Neuronal stem cell (in vitro differentiated cells): ENCODE data around the gene WFDC11.

ENCODE experiments used
- DNase-seq: peaks from one replicate; pipeline ENCODE4 v3.0.0-alpha.2; 2013; ENCODE audit warnings: low spot score
- H2AFZ ChIP-seq: one replicate; pipeline ENCODE4 v1.6.1; 2013; ENCODE audit warnings: mild to moderate bottlenecking, low read length, inconsistent platforms
- H2AK5ac ChIP-seq: 2 replicates; pipeline ENCODE4 v1.6.1; 2013; ENCODE audit warnings: low read depth, mild to moderate bottlenecking, inconsistent platforms, low read length, moderate library complexity, mixed read lengths
- H2BK120ac ChIP-seq: 2 replicates; pipeline ENCODE4 v1.6.1; 2013; ENCODE audit warnings: low read depth, mild to moderate bottlenecking, inconsistent platforms, low read length, moderate library complexity, mixed read lengths
- H2BK12ac ChIP-seq: one replicate; pipeline ENCODE4 v1.6.1; 2013; ENCODE audit warnings: low read length, inconsistent platforms
- H2BK15ac ChIP-seq: 2 replicates; pipeline ENCODE4 v1.6.1; 2013; ENCODE audit warnings: mild to moderate bottlenecking, low read length, inconsistent platforms, mixed read lengths
- H2BK5ac ChIP-seq: one replicate; pipeline ENCODE4 v1.6.1; 2013; ENCODE audit warnings: inconsistent platforms, mild to moderate bottlenecking, low read length, moderate library complexity
- H3K14ac ChIP-seq: one replicate; pipeline ENCODE4 v1.6.1; 2013; ENCODE audit warnings: low read length, inconsistent platforms
- H3K18ac ChIP-seq: 2 replicates; pipeline ENCODE4 v1.6.1; 2013; ENCODE audit warnings: low read length, inconsistent platforms
- H3K23ac ChIP-seq: 2 replicates; pipeline ENCODE4 v1.6.1; 2013; ENCODE audit warnings: low read depth, mild to moderate bottlenecking, mixed read lengths, low read length, inconsistent platforms; ENCODE audit not compliant: poor library complexity
- H3K27ac ChIP-seq: replicated peaks from 3 replicates; pipeline ENCODE4 v1.5.1; 2013; ENCODE audit warnings: low read length, inconsistent platforms
- H3K27me3 ChIP-seq, 3 experiments: 2 replicates each; pipeline ENCODE4 v1.6.1; 2013; ENCODE audit warnings: low read length in 3 of 3, mild to moderate bottlenecking in 2 of 3, inconsistent platforms in 1 of 3, low read depth in 1 of 3, mixed read lengths in 1 of 3, moderate library complexity in 1 of 3; ENCODE audit not compliant: control insufficient read depth in 3 of 3, insufficient read depth in 3 of 3
- H3K36me3 ChIP-seq, 2 donors: replicated peaks in 1 of 2; 2 replicates each; pipeline ENCODE4 v1.6.1; 2013; ENCODE audit warnings: low read length in 2 of 2; ENCODE audit not compliant: control insufficient read depth in 2 of 2, insufficient read depth in 2 of 2
- H3K4ac ChIP-seq: 2 replicates; pipeline ENCODE4 v1.6.1; 2013; ENCODE audit warnings: inconsistent platforms, mild to moderate bottlenecking, low read length, moderate library complexity
- H3K4me1 ChIP-seq, 2 donors: 1 replicate in 1 of 2; 2 replicates in 1 of 2; pipeline ENCODE4 v1.6.1; 2013; ENCODE audit warnings: low read length in 2 of 2, low read depth in 1 of 2; ENCODE audit not compliant: control insufficient read depth in 2 of 2, insufficient read depth in 1 of 2
- H3K4me2 ChIP-seq: one replicate; pipeline ENCODE4 v1.6.1; 2013; ENCODE audit warnings: mild to moderate bottlenecking, low read length, inconsistent platforms; ENCODE audit not compliant: insufficient read depth, poor library complexity, severe bottlenecking
- H3K4me3 ChIP-seq, 2 donors: 2 replicates each; pipeline ENCODE4 v1.5.1; 2013; ENCODE audit warnings: low read length in 2 of 2, mild to moderate bottlenecking in 2 of 2, inconsistent platforms in 1 of 2, moderate library complexity in 1 of 2
- H3K79me1 ChIP-seq: one replicate; pipeline ENCODE4 v1.6.1; 2013; ENCODE audit warnings: low read depth, mild to moderate bottlenecking, inconsistent platforms, low read length, moderate library complexity
- H3K9ac ChIP-seq: one replicate; pipeline ENCODE4 v1.6.1; 2013; ENCODE audit warnings: mild to moderate bottlenecking, low read depth, low read length, inconsistent platforms; ENCODE audit not compliant: poor library complexity
- H3K9me3 ChIP-seq, 2 donors: replicated peaks in 1 of 2; 2 replicates each; pipeline versions ENCODE3 to v1.6.1; 2013; ENCODE audit warnings: low read length in 2 of 2, mild to moderate bottlenecking in 2 of 2, inconsistent platforms in 1 of 2, low read depth in 1 of 2, mixed read lengths in 1 of 2, moderate library complexity in 1 of 2; ENCODE audit not compliant: control insufficient read depth in 2 of 2, insufficient read depth in 1 of 2
- H4K8ac ChIP-seq: one replicate; pipeline ENCODE4 v1.6.1; 2013; ENCODE audit warnings: low read depth, mild to moderate bottlenecking, inconsistent platforms, low read length, moderate library complexity
- H4K91ac ChIP-seq: one replicate; pipeline ENCODE4 v1.6.1; 2013; ENCODE audit warnings: low read length, low read depth, mild to moderate bottlenecking, inconsistent platforms; ENCODE audit not compliant: poor library complexity
- WGBS, 2 donors: extraction: QIAGEN DNeasy Blood & Tissue Kit; methylation state at CpG; one replicate each; pipeline ENCODE4 v1.1.7; 2013; ENCODE audit warnings: missing lambda C conversion rate in 2 of 2, mixed read lengths in 1 of 2; ENCODE audit not compliant: insufficient read length in 2 of 2, insufficient replicate concordance in 1 of 2; ENCODE audit errors: extremely low coverage in 2 of 2; 5-methylcytosine and 5-hydroxymethylcytosine counted together

WFDC11 gene

DNA sequence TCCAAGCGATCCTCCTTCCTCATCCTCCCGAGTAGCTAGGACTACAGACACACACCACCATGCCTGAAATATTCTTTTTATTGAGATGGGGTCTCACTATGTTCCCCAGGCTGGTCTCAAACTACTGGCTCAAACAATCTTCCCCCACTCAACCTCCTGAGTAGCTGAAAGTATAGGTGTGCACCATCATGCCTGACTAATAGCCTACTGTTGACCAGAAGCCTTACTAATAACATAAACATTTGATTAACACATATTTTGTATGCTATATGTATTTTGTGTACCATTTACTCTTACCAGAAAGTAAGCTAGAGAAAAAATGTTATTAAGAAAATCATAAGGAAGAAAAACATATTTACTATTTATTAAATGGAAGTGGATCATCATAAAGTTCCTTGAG is 52.4 kb downstream of the WFDC11 start:
- Histone ChIP-seq H2BK15ac (no peak overlapping the region), H2AFZ (no peak overlapping the region), H3K36me3 (no peaks in the 10 kb centered on the region), H3K27me3 (no peaks in the 10 kb centered on the region), H3K27ac (no peak overlapping the region), H3K23ac (no peak overlapping the region), H4K91ac (no peak overlapping the region), H3K4ac (no peak overlapping the region), H3K4me3 (no peak overlapping the region), H2BK120ac (no peak overlapping the region), H3K4me1 (no peaks in the 10 kb centered on the region), H2BK5ac (no peak overlapping the region), H3K79me1 (no peaks in the 10 kb centered on the region), H2BK12ac (no peak overlapping the region), H4K8ac (no peak overlapping the region), H2AK5ac (no peak overlapping the region), H3K9ac (no peak overlapping the region), H3K9me3 (peaks cover 0 to 2% of the 10 kb centered on the region in 2 donors), H3K18ac (no peak overlapping the region), H3K4me2 (no peak overlapping the region), H3K14ac (no peak overlapping the region)
- DNase-seq = no peak
- no CpG with 5 or more reads among the region's 2 CpGs for WGBS, 2 donors

DNA sequence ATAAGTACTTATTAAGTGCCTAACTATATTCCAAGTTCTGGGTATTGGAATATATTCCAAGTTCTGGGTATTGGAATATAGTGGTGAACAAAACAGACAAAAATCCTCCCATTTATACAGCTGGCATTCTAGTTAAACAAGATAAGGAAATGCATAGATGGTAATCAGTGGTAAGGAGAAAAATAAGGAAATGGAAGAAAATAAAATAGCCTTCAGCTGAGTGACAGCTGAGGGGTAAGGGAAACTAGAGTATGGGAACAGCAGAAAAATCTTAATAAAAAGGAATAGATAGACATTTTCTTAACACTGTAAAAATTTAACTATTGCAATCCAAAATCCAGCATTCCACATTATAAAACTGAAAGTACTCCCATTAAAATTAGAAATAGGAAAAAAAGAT is 57.7 kb downstream of the WFDC11 start:
- Histone ChIP-seq H3K4me2 (no peak overlapping the region), H3K18ac (no peak overlapping the region), H3K4ac (no peak overlapping the region), H3K36me3 (no peaks in the 10 kb centered on the region), H2BK120ac (no peak overlapping the region), H3K4me1 (peaks cover 0 to 2% of the 10 kb centered on the region in 2 donors), H2BK5ac (no peak overlapping the region), H3K27me3 (no peaks in the 10 kb centered on the region), H3K9ac (no peak overlapping the region), H4K8ac (no peak overlapping the region), H3K4me3 (no peak overlapping the region), H2BK12ac (no peak overlapping the region), H3K14ac (no peak overlapping the region), H3K79me1 (no peaks in the 10 kb centered on the region), H3K23ac (no peak overlapping the region), H4K91ac (no peak overlapping the region), H2AFZ (no peak overlapping the region), H2AK5ac (no peak overlapping the region), H2BK15ac (no peak overlapping the region), H3K27ac (no peak overlapping the region), H3K9me3 (peaks cover 0 to 2% of the 10 kb centered on the region in 2 donors)
- no peak for DNase-seq

- H3K14ac ChIP-seq = no peak overlapping the region
- no peak overlapping the region for H2BK5ac ChIP-seq
- H3K4me2 ChIP-seq = no peak overlapping the region
- H2AFZ ChIP-seq = peak overlapping the region; percentile 23
- no peak overlapping the region for H4K8ac ChIP-seq
- no peak overlapping the region for H4K91ac ChIP-seq
- no peaks in the 10 kb centered on the region for H3K36me3 ChIP-seq
- no peak for DNase-seq
- H3K18ac ChIP-seq = no peak overlapping the region
- H2BK12ac ChIP-seq = no peak overlapping the region
- no peak overlapping the region for H3K4me3 ChIP-seq
- no peak overlapping the region for H3K23ac ChIP-seq
- no CpG with 5 or more reads among the region's 4 CpGs for WGBS, 2 donors
- no peaks in the 10 kb centered on the region for H3K27me3 ChIP-seq
- H3K79me1 ChIP-seq = no peaks in the 10 kb centered on the region
- H2BK120ac ChIP-seq = no peak overlapping the region
- no peak overlapping the region for H2AK5ac ChIP-seq
- no peak overlapping the region for H2BK15ac ChIP-seq
- no peak overlapping the region for H3K9ac ChIP-seq
- H3K9me3 ChIP-seq = peaks cover 0 to 2% of the 10 kb centered on the region in 2 donors
- peaks cover 0 to 2% of the 10 kb centered on the region in 2 donors for H3K4me1 ChIP-seq
- H3K27ac ChIP-seq = no peak overlapping the region
- H3K4ac ChIP-seq = no peak overlapping the region
Observed at GRCh38 chr20:45611054-45611453, 59.0 kb downstream of the WFDC11 start.

DNA sequence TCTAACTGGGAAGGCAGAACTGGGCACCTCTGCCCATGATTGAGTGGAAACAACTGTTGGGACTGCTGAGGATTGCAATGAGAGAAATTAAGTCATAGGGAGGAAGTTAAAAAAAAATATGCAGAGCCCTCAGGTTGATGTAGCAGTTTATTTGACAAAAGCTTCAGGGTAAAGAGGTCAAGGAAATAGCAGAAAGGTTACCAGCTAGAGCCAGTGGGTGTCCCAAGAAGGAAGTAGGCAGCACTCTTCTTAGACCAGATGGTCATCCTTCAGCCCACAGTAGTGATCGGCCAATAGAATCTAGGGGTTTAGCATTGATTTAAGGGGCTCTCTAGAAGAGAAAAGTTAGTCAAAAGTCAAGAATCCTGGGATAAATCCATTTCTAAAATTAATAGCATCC is 62.2 kb downstream of the WFDC11 start:
- no peak overlapping the region for H3K4me3 ChIP-seq
- no peak overlapping the region for H2BK12ac ChIP-seq
- no peak overlapping the region for H4K91ac ChIP-seq
- H2AFZ ChIP-seq = no peak overlapping the region
- H2BK120ac ChIP-seq = no peak overlapping the region
- DNase-seq = no peak
- H3K23ac ChIP-seq = no peak overlapping the region
- no peak overlapping the region for H3K4ac ChIP-seq
- no peak overlapping the region for H2BK15ac ChIP-seq
- H3K18ac ChIP-seq = no peak overlapping the region
- H2BK5ac ChIP-seq = no peak overlapping the region
- no peaks in the 10 kb centered on the region for H3K36me3 ChIP-seq
- no CpG with 5 or more reads among the region's 1 CpG for WGBS, 2 donors
- no peak overlapping the region for H3K14ac ChIP-seq
- H3K9ac ChIP-seq = no peak overlapping the region
- no peak overlapping the region for H3K4me2 ChIP-seq
- peaks cover 0 to 2% of the 10 kb centered on the region in 2 donors for H3K4me1 ChIP-seq
- no peaks in the 10 kb centered on the region for H3K27me3 ChIP-seq
- H3K9me3 ChIP-seq = no peaks in the 10 kb centered on the region
- H3K79me1 ChIP-seq = no peaks in the 10 kb centered on the region
- no peak overlapping the region for H2AK5ac ChIP-seq
- no peak overlapping the region for H4K8ac ChIP-seq
- no peak overlapping the region for H3K27ac ChIP-seq
